ENCODE data around the gene ACADS.
"Not testable (repeated sequence)": the region's sequence is repeated elsewhere in the genome, so short reads cannot be mapped to it uniquely, and the experiment has no call there.

Gene ACADS

DNA sequence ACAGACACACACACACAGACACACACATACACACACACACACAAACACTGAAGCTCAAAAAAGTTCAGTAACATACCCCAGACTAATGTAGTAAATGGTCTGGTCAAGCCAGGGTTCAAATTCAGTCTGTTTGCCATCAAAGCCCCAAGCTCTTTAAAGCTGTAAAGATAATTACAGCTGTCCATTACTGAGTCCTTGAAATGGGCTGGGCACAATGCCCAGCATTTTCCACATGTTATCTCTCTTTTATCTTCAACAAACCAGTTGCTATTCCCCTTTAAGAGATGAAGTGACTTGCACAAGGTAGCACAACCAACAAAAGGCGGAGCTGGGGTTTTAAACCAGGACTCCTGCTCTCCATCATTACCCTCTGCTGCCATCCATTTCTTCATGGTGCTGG, 23.0 kb upstream of the ACADS start:
- DNase-seq: no peak

DNA sequence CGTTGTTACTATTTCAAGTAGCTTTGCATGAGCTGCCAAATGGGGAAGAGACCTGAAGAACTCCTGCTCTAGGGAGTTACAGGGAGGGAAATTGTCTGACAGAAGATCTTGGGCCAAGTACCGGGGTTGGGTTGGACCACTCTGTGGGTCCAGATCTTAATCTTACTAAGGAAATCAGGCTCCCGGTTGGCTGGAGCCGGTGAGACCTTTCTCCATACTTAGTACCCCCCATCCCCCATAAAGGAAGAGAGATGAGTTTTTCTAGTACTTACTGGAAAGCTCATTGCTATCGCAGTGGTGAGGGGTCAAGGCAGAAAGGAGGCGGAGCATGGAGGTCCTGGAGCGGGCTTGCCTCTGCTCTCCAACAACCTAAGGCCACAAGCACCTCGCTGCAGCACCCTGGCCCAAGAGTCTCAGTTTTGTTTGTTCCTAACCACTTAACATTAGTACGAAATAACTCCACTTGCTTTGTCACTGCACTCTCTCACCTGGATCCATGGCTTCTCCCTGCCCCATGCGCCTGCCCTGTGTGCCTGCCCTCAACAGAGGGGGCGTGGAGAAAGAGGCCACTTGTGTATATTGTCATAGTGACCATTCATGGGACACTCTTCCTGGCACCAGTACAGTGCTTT, 22.2 kb upstream of the ACADS start:
- no peak for DNase-seq

DNA sequence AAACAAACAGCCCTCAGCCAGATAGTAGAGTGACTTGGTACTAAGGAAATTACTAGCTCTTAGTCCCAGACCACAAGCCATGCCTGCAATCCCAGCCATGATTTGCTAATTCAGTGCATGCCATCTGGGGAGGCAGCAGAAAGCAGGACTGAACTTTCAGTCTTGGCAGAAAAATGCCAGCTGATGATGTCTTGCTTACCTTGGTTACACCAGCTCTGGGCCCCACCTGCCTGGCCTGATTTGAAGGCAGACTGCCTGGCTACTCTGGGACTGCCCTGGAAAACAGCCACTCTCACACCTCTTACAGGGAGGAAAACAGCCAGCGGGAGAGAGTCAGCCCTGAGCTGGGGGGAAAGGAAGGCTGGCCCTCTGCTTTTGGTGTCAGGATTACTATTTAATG, 20.0 kb upstream of the ACADS start:
- DNase-seq: no peak

DNA sequence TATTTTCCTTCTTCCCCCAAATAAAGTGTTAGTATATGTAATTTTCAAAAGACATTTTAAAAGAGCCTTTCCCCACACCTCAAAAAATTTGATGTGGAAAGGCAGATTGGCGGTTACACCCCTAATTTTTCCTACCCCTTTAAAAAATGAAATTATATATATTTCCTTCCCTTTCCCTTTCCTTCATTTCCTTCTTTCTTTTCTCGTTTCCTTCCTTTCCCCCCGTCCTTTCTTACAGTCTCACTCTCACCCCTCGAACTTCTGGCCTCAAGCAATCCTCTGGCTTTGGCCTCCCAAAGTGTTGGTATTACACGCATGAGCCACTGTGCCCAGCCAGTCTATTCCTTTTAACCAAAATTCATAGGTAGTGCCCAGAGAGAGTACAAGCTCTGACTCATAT, 19.6 kb upstream of the ACADS start:
- DNase-seq: no peak

DNA sequence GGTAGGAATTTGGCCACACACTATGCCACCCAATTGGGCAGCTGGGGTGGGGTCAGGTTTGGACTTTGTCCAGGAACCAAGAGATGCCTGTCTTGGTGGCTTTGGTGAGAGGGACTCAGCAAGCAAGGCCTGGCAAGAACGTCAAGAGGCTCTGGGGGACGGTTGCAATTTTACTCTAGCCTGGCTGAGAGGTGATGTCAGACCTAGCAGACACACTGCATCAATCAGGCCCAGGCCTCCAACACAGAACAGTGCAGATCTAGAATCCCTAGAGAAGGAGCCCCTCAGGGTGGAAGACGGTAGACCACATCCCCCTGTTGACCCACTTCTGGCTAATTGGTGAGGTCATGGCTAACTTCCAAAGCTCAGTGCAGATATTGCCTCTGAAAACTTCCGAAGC, 17.0 kb upstream of the ACADS start:
- DNase-seq: no peak

DNA sequence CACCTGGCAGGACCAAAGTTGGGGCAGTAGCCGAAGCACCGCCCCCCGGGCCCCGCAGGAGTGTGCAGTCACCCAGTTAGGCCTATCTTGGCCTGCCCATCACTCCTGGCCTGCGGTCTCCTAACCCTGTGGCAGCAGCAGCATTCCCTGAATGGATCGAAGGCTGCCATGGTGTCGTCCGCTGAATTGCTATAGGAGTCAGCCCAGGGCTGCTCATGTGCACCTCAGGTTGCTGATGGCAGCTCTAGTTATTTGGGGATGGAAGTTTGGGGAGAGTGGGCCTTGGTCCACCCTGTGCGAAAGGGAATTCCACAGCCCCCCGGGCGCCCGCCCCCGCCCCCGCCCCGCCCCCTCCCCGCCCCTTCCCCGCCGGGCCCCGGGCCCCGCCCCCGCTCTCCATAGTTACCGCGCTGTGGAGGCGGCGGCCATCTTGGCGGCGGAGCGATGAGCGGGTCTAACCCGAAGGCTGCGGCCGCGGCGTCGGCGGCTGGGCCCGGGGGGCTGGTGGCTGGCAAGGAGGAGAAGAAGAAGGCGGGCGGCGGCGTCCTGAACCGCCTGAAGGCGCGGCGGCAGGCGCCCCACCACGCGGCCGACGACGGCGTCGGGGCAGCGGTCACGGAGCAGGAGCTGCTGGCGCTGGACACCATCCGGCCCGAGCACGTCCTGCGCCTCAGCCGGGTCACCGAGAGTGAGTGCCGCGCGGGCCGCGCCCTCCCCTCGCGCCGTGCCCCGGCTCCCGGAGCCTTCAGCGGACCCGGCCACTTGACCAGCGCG, 15.4 kb upstream of the ACADS start, which contains the start of gene UNC119B:
UNC119B (plus strand) TSS at position 428 of the 774 bp plus-strand sequence; CDS start at position 445, 17 bp downstream.
- DNase-seq: peak; percentile 67

DNA sequence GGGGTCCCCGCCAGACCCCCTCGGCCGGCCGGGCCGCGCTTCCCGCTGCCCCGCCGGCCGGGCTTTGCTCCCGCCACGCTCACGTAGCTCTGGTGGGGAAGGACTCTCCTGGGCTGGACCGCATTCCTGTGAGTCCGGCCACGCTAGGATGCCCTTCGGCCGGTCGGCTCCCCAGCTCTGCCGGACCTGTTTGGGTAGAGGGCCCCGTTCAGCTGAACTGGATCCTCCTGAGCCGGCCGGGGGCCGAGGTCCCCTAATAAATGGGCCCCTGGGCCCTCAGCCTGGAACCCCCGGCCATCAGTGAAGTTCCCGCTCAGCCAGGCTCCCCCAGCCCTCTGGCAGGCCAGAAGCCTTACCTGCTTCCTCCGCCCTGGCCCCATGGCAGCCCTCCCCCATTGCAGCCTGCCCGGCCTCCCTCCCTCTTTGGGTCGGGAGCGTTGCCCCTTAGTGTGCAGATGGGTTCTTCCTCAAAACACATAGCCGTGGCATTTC, 14.8 kb upstream of the ACADS start:
- peak; percentile 20 for DNase-seq

DNA sequence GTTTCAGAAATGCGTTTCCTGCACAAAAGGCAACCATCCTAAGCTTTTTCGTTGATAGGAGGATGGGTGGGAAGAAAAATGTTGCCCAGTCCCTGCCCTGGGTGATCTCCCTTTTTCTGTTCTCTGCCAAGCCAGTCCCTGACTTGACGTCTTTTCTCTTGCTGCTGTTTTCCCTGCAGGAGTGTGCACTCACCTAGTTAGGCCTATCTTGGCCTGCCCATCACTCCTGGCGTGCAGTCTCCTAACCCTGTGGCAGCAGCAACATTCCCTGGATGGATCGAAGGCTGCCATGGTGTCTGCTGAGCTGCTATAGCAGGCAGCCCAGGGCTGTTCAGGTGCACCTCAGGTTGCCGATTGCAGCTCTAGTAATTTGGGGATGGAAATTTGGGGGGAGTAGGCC, 14.2 kb upstream of the ACADS start:
- no peak for DNase-seq

DNA sequence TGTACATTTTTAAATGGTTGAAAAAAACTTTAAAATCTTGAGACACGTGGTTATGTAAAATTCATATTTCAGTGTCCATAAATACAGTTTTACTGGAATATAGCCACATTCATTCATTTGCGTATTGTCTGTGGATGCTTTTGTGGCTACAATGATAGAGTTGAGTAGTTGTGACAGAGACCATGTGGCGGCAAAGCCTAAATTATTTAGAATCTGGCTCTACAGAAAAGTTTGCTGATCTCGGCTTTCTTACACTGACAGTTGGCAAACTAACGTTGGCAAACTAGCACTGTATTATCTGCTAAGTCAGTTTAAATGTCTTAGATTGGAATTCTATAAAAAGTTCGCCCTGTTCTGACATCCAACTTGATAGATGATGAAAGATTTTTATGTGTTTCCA, 13.0 kb upstream of the ACADS start:
- no peak for DNase-seq

DNA sequence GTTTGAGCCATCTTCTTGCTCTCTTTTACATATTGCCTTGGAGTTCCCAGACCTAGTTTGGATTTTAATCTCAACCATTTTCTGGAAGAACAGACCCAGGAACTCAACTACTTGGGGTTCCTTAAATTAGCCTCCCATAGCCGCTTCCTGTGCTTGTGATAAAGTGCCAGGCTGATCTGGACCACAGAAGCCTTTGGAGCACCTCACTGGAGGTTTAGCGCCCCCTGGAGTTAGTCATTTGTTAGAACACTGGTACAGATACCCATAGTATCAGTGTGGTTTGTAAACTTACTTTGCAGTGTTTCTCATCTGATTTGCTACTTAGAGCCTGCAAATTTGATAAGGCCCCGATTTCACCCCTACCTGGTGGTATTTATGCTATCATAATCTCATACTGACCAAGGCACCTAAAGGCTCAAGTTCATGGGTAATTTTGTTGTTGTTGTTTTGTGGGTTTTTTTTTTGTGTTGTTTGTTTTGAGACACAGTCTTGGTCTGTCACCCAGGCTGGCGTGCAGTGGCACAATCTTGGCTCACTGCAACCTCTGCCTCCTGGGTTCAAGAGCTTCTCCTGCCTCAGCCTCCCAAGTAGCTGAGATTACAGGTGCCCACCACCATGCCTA, 11.7 kb upstream of the ACADS start:
- DNase-seq: peak; percentile 76

DNA sequence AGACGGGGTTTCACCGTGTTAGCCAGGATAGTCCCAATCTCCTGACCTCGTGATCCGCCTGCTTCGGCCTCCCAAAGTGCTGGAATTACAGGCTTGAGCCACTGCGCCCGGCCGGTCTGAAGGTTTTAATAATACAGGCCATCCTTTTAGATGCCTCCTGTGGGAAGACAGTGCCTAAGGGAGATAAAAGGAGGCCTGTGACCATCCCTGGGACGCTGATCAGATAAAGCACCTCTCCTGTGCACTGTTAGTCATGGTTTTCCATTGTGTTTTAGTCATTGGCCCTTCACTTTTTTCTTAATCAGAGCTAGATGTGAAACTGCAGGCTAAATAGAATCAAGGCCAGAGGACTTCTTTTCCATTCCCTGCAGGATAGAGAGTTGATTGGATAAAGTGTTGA, 7.6 kb upstream of the ACADS start:
- no peak for DNase-seq

DNA sequence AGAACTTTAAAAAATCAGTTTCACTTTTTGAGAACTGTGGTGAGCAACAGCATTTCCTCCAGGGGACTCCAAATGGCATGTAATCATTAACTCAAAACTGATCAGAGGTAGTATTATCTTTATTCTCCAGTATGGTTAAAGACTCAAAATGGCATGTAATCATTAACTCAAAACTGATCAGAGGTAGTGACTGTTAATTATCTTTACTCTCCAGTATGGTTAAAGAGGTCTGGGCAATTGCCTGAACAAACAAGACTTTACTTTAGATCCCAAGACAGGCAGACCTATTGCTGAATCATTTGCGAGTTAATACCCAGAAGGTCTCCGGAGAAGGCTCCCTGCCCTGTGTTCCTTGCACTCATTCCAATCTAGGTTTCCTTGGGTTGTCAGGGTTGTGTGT, 6.6 kb upstream of the ACADS start:
- DNase-seq: no peak

DNA sequence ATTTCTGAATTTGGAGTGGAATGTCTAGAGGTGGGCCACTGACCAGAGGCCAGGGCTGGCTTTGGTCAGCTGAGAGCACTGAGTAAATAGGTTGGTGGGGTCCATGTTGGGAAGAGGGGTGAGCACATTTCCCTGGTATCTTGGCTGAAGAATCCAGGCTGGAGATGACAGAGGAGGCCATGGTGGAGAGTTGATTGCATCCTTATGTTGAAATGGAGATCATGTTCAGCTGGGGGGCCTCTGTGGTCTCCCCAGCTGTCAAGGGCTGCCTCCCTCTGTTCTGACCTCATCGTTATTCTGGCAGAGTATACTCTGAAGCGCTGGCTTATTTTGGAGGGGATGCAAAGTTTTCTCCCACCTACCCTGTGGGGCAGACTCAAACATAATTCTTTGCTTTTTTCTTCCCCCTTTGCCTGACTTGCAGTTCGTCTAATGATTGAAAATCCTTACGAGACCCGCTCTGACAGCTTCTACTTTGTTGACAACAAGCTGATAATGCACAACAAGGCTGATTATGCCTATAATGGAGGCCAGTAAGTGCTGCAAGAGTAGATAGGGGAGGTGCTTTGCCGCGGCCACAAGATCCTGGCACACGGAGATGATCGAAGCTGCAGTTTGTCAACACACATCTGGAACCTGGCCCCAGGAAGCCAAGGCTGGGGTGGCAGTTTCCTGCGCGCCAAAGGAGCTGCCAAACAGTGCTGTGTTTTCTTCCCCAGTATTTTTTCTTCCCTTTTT, 6.0 kb upstream of the ACADS start:
- no peak for DNase-seq

DNA sequence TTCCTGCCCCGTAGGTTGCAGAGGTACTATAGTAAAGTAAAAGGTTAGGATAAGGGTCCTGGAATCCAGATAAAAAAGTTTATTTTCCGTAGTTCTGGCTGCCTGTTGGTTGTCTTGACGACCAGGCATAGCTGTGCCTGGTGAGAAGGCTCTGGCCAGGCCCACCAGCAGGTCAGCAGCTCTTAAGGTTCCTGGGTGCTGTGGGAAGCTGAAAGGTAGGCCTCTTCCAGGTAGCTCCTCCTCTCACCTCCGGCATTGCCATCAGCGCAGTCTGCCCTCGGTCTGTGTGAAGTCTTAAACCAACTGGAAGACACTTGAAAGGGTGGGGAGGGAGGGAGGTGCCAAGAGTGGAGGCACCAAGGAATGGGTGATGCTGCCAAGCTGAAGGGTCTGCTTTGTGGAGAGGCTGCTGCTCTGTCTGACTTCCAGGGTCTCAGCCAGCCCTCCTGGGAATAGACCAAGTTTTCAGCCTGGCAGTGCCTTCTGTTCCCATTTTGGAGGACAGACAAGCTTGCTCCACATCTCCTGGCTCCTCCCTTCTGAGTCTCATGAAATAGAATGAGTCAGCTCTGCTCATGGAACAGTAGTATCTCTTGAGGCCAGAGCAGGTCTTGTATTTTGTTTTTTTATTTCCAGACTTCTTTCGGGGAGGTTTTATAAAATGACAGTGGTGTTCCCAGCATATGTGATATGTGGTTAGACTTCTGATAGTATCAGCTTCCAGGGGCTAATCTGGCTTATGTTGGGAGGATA, 5.2 kb upstream of the ACADS start:
- DNase-seq: no peak

DNA sequence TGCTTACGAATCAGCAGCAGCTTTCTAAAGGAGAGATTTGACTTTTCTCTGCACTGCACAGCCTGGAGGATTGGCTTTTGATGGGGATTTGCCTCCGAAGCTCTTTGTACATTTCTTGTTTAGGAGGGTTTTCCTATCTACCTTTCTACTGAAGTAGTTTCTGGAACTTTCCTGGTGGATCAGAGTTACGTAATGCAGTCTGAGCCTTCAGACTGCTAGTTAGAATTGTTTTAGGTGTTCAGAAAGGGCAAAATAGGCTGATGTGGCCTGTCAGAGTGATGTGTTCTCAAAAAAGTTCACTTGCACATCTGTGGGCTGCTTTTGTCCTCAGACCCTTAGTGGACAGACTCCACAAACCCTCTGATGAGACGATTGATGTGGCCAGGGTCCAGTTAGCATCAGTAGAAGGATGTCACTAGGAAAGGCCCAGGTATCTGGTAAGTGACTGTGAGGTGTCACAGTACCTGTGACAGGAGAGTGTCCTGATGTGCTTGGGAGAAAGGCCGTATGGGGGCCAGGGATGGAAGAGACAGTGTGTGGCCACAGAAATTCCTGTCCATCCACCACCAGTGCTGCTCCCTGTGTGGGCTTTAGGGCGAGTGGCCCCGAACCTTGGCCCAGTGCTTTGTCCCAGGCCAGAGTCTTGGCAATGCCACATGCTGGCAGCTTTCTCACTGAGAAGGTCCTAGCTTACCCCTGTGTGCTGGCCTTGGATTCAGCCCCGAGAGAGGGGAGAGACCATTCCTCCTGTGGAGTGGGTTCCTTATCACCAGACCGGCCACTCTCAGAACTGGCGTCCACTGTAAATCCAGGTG, 4.4 kb upstream of the ACADS start:
- DNase-seq: no peak

DNA sequence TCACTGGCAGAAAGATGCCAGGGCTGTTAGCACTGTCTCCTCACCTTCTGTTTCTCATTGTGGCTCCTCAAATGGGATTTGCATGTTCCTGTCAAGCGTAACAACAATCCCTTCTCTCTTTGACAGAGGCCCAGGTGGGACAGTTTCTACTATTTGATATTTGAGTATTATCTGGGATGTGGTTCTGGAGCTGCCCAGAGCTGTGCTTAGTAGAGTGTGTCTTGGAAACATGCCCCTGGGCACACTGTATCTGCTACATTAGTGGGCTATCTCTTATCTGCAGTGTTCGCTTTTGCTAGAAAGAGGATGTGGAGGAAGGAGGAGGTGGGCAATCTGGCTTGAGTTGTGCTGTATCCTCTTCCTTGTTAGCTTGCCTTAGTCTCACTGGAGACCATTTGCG, 3.8 kb upstream of the ACADS start:
- DNase-seq: no peak

DNA sequence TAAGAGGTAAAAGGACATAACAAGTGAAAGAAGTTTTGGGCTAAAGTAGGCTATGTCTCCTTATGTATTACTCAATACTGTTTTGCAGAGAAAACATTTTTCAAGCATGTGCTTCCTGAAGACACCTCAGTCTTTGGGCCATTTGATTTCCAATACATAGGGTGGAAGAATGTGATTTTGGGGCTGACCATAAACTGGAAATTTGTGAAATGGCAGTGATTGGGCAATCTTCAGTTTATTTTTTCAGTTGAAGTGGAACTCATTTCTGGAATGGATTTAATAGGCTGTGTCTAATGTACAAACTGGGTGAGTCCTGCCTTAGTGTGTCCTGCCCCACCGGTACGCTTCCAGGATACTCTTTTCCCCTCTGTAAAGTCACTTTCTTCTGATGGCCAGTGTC, 2.8 kb upstream of the ACADS start:
- DNase-seq: no peak

DNA sequence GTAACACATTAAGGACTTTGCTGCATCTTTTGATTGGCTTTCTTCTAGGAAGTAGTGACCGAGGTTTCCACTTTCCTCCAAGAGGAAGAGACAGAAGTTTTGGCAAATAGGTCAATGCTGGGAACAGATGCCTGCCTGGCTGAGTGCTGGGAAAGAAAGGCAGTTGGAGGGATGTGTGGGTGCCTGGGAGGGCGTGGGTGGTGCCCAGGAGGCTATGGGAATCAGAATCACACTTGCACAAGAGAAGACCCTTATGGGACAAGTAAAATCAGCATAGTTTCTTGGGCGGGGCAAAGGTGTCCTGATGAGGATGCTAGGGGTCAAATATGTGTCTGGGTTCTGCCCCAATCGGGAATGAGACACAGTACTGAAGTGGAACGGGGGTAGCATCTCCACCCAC, 906 bp upstream of the ACADS start:
- DNase-seq: no peak

DNA sequence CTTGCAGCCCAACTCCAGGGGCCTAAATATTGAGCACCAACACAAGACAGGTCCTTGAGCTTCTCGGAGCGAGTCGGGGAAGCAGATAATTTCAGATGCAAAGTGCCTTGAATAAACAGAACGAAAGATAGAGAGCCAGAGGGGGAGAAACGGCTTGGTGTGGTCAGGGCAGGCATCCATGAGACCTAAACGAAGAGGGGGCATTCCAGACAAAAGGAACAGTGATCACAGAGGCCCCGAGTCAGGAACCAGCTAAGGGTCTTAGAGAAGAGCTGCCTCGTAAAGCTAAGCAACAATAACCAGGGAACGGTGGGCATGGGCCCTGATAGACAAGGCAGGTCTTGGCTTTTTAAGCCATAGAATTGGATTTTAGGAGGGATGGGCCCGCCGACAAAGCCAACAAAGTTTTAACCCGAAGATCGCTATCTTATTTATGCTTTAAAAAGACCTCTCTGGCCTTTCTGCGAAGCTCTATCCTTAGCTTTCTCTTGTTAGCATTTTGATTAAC, 421 bp upstream of the ACADS start:
- no peak for DNase-seq

DNA sequence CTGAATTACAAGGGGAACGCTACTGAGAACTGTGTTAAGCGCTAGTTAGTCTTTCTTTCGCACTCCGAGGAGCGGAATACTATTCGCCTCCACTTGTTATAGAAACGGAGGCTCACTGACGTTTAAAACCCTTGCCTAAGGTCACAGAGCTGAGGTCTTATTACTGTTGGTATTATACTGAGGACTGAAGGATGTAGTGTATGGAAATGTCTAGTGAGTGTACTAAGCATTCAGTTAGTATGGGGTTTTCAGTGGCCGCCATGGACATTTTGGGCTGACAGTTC, 826 bp downstream of the ACADS start:
- no peak for DNase-seq

DNA sequence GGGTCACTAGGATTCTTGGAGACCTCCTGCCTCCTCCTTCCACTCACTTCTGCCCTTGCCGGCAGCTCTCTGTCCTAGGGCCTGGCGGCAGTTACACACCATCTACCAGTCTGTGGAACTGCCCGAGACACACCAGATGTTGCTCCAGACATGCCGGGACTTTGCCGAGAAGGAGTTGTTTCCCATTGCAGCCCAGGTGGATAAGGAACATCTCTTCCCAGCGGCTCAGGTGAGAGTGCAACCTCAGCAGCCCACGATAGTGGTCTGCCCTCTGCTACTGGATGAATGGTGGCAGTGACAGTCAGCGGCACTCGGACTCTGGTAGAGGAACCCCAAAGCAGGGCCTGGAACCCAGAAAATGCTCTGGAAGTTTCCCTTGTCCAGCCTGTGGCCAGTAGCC, 1.3 kb downstream of the ACADS start:
- no peak for DNase-seq

DNA sequence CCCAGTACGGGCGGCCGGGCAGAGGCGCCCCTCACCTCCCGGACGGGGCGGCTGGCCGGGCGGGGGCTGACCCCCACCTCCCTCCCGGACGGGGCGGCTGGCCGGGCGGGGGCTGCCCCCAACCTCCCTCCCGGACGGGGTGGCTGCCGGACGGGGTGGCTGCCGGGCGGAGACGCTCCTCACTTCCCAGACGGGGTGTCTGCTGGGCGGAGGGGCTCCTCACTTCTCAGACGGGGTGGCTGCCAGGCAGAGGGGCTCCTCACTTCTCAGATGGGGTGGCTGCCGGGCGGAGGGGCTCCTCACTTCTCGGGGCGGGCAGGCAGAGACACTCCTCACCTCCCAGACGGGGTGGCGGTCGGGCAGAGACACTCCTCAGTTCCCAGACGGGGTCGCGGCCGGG, 6.6 kb downstream of the ACADS start:
- not testable (repeated sequence) for DNase-seq

All from central memory CD4-positive, alpha-beta T cell (primary cell).